ENCODE results near the gene CLPSL2. TPM values are rescaled to one million over a fixed set of nuclear protein-coding genes. Genes with fewer than 3 reads are reported as not detected.
"Not testable (repeated sequence)": the region's sequence is repeated elsewhere in the genome, so short reads cannot be mapped to it uniquely, and the experiment has no call there.

CLPSL2 gene
- total RNA-seq, 4 donors from 2014 or later: not detected

DNA sequence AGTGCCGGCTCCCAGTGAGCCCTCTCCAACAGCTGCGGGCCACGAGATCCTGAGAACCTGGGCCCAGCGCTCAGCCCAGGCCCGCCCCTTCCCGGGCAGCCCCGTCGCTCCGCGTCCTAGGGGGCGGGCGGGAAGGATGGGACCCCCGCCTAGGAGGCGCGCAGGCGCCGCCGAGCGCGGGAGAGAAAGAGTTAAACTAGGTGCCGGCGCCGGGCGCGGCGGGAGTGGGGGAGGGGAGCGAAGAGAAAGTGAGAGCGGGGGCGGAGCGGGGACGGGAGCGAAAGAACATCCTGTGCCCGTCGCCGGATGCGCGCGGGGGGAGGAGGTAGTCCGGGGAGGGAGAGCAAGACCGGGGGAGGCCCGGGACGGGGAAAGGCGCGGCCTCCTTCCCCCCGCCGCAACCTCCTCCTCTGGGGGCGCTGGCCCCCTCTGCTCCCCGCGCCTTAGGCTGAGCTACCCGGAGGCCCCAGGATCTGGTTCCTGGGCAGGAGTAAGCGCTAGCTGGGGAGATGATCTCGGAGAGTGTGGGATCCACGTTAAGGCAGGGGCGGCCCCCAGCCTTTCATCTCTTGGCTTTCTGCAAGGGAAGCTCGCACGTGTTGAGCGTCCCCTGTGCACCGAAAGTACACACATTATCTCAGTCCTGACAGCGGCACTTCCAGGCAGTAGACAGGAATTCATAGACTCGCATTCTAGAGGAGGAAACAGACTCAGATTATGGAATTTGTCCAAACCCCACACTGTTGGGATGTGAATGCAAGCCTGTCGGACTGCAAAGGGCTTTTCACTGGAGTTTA lies 44.5 kb upstream of the CLPSL2 start:
- Histone ChIP-seq H3K9me3 (no peaks in the 10 kb centered on the region), H3K27me3 (no peaks in the 10 kb centered on the region), H3K4me3 (peak overlapping the region; percentile 62 to 70 (median 64)), H3K27ac (replicated peaks in 1 of 4) (peak overlapping the region; percentile 96 to 100 (median 98)), H3K4me1 (peaks cover 62 to 98% (median 89%) of the 10 kb centered on the region in 4 donors), H3K36me3 (no peaks in the 10 kb centered on the region)
- intact Hi-C loops (cut with DNase I): no loop called here
- under 1% methylated on average over 34 of the region's 61 CpGs for WGBS
- TF ChIP-seq EP300 (IDR thresholded peaks at IDR 0.05) (peak; percentile 98), POLR2A (IDR thresholded peaks at IDR 0.05; ENCODE audit: low read depth) (peak; percentile 32), POLR2AphosphoS5 (IDR thresholded peaks at IDR 0.05) (peak in 1 of 2 donors; percentile 92)
- TF ChIP-seq, protein P1, sequence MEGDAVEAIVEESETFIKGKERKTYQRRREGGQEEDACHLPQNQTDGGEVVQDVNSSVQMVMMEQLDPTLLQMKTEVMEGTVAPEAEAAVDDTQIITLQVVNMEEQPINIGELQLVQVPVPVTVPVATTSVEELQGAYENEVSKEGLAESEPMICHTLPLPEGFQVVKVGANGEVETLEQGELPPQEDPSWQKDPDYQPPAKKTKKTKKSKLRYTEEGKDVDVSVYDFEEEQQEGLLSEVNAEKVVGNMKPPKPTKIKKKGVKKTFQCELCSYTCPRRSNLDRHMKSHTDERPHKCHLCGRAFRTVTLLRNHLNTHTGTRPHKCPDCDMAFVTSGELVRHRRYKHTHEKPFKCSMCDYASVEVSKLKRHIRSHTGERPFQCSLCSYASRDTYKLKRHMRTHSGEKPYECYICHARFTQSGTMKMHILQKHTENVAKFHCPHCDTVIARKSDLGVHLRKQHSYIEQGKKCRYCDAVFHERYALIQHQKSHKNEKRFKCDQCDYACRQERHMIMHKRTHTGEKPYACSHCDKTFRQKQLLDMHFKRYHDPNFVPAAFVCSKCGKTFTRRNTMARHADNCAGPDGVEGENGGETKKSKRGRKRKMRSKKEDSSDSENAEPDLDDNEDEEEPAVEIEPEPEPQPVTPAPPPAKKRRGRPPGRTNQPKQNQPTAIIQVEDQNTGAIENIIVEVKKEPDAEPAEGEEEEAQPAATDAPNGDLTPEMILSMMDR (IDR thresholded peaks at IDR 0.05): no peak
- DNase-seq (ENCODE audit: extremely low spot score): peak; percentile 99

DNA sequence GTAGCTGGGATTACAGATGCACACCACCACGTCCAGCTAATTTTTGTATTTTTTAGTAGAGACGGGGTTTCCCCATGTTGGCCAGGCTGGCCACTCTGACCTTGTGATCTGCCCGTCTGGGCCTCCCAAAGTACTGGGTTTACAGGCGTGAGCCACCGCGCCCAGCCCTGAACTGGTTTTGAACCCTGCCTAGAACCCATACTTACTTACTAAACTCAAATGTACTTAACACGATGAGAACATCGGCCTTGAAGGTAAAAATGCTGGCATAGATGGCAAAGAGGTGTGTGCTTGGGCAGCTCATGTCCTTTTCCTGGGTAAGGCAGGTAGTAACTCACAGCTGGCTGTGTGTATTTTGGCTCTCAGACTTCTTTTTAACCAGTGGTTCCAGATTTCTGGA lies 42.8 kb upstream of the CLPSL2 start:
- Histone ChIP-seq H3K9me3 (no peaks in the 10 kb centered on the region), H3K36me3 (no peaks in the 10 kb centered on the region), H3K4me1 (peaks cover 54 to 91% (median 82%) of the 10 kb centered on the region in 4 donors), H3K27ac (replicated peaks in 1 of 4) (peak overlapping the region; percentile 96 to 100 (median 98)), H3K27me3 (no peaks in the 10 kb centered on the region), H3K4me3 (no peak overlapping the region)
- no peak for DNase-seq (ENCODE audit: extremely low spot score)
- intact Hi-C loops (cut with DNase I): loop anchor here (2.0 kb wide), 1 partner anchor 149 kb away; no protein-coding TSS in a partner anchor
- TF ChIP-seq, protein P1 (IDR thresholded peaks at IDR 0.05): no peak
- no peak for TF ChIP-seq POLR2AphosphoS5 (IDR thresholded peaks at IDR 0.05)
- no peak for TF ChIP-seq POLR2A (IDR thresholded peaks at IDR 0.05; ENCODE audit: low read depth)
- TF ChIP-seq EP300 (IDR thresholded peaks at IDR 0.05): no peak
- WGBS: 93% methylated on average over 8 of the region's 8 CpGs

DNA sequence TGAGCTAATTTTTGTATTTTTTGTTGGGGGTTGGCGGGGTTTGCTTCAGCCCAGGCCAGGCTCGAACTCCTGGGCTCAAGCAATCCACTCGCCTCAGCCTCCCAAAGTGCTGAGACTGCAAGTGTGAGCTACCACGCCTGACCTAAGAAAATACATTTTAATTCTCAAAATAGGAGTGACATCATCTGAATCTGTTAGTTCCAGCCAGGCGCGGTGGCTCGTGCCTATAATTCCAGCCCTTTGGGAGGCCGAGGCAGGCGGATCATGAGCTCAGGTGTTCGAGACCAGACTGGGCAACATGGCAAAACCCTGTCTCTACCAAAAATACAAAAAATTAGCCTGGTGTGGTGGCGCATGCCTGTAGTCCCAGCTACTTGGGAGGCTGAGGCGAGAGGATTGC lies 42.1 kb upstream of the CLPSL2 start:
- H3K4me3 ChIP-seq; H3K9me3 ChIP-seq; H3K36me3 ChIP-seq; H3K27me3 ChIP-seq; DNase-seq (ENCODE audit: extremely low spot score): not testable (repeated sequence)
- WGBS: 91% methylated on average over 12 of the region's 12 CpGs
- H3K27ac ChIP-seq (replicated peaks in 1 of 4): peak overlapping the region; percentile 96 to 100 (median 98)
- peaks cover 47 to 84% (median 75%) of the 10 kb centered on the region in 4 donors for H3K4me1 ChIP-seq
- intact Hi-C loops (cut with DNase I): loop anchor here (2.0 kb wide), 1 partner anchor 150 kb away; no protein-coding TSS in a partner anchor

DNA sequence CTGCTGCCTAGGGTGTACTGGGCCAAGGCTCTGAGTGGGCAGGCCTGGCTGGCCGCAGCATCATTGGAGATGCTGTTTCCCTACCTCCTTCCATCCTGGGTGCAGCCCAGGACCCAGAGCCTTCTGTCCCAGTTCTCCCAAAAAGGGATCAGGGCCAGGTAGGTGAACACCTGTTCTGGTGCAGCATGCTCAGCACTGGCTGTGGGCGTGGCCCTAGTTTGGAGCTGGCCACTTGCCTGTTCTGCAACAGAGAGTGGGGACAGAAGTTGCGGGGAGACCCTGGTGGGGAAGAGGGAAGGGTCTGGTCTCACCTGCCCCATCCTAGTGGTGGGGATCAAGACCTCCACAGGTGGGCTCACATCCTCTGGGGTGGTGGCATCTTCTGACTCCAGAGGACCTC lies 40.9 kb upstream of the CLPSL2 start:
- H3K36me3 ChIP-seq: no peaks in the 10 kb centered on the region
- H3K4me1 ChIP-seq: peaks cover 36 to 76% (median 64%) of the 10 kb centered on the region in 4 donors
- TF ChIP-seq, protein P1 (IDR thresholded peaks at IDR 0.05): no peak
- no peak for TF ChIP-seq EP300 (IDR thresholded peaks at IDR 0.05)
- TF ChIP-seq POLR2AphosphoS5 (IDR thresholded peaks at IDR 0.05): no peak
- TF ChIP-seq POLR2A (IDR thresholded peaks at IDR 0.05; ENCODE audit: low read depth): no peak
- H3K9me3 ChIP-seq: no peaks in the 10 kb centered on the region
- H3K27me3 ChIP-seq: no peaks in the 10 kb centered on the region
- DNase-seq (ENCODE audit: extremely low spot score): no peak
- WGBS: 97% methylated on average over 3 of the region's 3 CpGs
- no peak overlapping the region for H3K4me3 ChIP-seq
- intact Hi-C loops (cut with DNase I): loop anchor here (2.0 kb wide), 1 partner anchor 151 kb away; no protein-coding TSS in a partner anchor
- peak overlapping the region in 1 of 4 donors; percentile 100 for H3K27ac ChIP-seq (replicated peaks in 1 of 4)

DNA sequence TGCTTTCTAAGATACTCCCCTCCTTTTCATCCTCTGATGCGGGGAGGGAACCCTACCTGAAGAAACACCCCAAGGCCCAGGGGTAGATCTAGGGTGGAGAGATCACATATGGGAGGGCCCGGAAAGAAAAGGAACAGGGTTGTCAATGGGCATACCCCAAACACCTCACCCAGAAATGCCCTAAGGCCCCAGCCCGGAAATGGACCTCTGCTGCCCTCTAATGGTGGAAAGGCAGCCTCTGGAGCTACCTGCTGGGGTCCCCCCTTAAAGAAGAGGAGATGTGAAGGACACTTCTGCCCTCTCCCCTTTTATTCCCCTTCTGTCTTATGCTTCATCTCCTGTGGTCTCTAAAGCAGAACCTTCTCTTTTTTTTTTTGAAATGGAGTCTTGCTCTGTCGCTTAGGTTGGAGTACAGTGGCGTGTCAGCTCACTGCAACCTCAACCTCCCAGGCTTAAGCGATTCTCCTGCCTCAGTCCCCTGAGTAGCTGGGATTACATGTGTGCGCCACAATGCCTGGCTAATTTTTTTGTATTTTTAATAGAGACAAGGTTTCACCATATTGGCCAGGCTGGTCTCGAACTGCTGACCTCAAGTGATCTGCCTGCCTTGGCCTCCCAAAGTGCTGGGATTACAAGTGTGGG lies 40.0 kb upstream of the CLPSL2 start:
- no peaks in the 10 kb centered on the region for H3K9me3 ChIP-seq
- H3K27me3 ChIP-seq: no peaks in the 10 kb centered on the region
- no peak for TF ChIP-seq EP300 (IDR thresholded peaks at IDR 0.05)
- TF ChIP-seq POLR2AphosphoS5 (IDR thresholded peaks at IDR 0.05): peak in 1 of 2 donors; percentile 45
- TF ChIP-seq POLR2A (IDR thresholded peaks at IDR 0.05; ENCODE audit: low read depth): no peak
- TF ChIP-seq, protein P1 (IDR thresholded peaks at IDR 0.05): peak; percentile 88 to 95 (median 91)
- peaks cover 29 to 67% (median 56%) of the 10 kb centered on the region in 4 donors for H3K4me1 ChIP-seq
- 64% methylated on average over 8 of the region's 8 CpGs for WGBS
- intact Hi-C loops (cut with DNase I): no loop called here
- peak overlapping the region in 1 of 4 donors; percentile 100 for H3K27ac ChIP-seq (replicated peaks in 1 of 4)
- H3K4me3 ChIP-seq: no peak overlapping the region
- DNase-seq (ENCODE audit: extremely low spot score): no peak
- H3K36me3 ChIP-seq: no peaks in the 10 kb centered on the region

All from esophagus muscularis mucosa (tissue), 4 donors.